ENCODE data around the gene GRK1.

DNA sequence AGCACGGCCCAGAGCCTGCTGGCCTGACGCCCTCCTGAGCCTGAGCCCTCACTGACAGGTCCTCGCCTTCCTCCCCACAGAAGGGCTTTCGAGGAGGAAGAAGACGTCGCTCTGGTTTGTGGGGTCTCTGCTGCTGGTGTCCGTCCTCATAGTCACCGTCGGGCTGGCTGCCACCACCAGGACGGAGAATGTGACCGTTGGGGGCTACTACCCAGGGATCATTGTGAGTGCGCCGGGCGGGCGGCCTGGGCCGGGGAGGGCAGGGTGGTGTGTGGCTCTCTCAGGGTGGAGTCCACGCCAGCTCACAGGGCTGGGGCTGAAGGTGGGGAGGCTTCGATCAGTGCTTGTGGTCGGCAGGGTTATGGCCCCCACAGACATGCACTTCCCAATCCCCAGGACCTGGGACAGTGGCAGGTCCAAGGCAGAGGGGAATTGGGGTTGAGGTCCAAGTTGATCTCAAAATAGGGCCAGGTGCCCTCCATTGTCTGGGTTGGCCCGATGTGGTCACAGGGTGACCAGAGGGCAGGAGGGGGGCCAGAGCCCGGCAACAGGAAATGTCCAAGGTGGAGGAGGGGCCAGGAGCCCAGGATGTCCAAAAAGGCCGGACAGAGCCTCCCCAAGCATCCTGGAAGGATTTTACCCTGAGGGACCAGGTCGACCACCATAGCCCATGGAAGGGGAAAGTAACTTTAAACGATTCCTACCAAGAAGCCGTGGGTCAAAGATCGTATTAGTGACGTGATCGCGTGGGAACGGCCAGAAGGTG lies 99.2 kb downstream of the GRK1 start:
- TF ChIP-seq, protein P1, sequence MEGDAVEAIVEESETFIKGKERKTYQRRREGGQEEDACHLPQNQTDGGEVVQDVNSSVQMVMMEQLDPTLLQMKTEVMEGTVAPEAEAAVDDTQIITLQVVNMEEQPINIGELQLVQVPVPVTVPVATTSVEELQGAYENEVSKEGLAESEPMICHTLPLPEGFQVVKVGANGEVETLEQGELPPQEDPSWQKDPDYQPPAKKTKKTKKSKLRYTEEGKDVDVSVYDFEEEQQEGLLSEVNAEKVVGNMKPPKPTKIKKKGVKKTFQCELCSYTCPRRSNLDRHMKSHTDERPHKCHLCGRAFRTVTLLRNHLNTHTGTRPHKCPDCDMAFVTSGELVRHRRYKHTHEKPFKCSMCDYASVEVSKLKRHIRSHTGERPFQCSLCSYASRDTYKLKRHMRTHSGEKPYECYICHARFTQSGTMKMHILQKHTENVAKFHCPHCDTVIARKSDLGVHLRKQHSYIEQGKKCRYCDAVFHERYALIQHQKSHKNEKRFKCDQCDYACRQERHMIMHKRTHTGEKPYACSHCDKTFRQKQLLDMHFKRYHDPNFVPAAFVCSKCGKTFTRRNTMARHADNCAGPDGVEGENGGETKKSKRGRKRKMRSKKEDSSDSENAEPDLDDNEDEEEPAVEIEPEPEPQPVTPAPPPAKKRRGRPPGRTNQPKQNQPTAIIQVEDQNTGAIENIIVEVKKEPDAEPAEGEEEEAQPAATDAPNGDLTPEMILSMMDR (conservative IDR thresholded peaks at IDR 0.05; ENCODE audit: low read depth in 2 of 2) = no peak
- TF ChIP-seq ZNF331 (CRISPR knock-in tag; IDR thresholded peaks at IDR 0.05; ENCODE audit: low read depth) (no peak), JUNB (IDR thresholded peaks at IDR 0.05; ENCODE audit: unreplicated experiment) (no peak), POLR2AphosphoS5 (IDR thresholded peaks at IDR 0.05; ENCODE audit: low read depth) (no peak), EZH2phosphoT487 (IDR thresholded peaks at IDR 0.05; ENCODE audit: unreplicated experiment) (no peak), EZH2 (IDR thresholded peaks at IDR 0.05; ENCODE audit: low read depth, unreplicated experiment) (no peak), CREB1 (CRISPR knock-in tag; IDR thresholded peaks at IDR 0.05; ENCODE audit: low read depth) (no peak), STAT1 (IDR thresholded peaks at IDR 0.05; ENCODE audit: unreplicated experiment) (no peak)
- TF ChIP-seq, protein P2, sequence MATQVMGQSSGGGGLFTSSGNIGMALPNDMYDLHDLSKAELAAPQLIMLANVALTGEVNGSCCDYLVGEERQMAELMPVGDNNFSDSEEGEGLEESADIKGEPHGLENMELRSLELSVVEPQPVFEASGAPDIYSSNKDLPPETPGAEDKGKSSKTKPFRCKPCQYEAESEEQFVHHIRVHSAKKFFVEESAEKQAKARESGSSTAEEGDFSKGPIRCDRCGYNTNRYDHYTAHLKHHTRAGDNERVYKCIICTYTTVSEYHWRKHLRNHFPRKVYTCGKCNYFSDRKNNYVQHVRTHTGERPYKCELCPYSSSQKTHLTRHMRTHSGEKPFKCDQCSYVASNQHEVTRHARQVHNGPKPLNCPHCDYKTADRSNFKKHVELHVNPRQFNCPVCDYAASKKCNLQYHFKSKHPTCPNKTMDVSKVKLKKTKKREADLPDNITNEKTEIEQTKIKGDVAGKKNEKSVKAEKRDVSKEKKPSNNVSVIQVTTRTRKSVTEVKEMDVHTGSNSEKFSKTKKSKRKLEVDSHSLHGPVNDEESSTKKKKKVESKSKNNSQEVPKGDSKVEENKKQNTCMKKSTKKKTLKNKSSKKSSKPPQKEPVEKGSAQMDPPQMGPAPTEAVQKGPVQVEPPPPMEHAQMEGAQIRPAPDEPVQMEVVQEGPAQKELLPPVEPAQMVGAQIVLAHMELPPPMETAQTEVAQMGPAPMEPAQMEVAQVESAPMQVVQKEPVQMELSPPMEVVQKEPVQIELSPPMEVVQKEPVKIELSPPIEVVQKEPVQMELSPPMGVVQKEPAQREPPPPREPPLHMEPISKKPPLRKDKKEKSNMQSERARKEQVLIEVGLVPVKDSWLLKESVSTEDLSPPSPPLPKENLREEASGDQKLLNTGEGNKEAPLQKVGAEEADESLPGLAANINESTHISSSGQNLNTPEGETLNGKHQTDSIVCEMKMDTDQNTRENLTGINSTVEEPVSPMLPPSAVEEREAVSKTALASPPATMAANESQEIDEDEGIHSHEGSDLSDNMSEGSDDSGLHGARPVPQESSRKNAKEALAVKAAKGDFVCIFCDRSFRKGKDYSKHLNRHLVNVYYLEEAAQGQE (IDR thresholded peaks at IDR 0.05; ENCODE audit: unreplicated experiment) = no peak
- TF ChIP-seq, protein P3, sequence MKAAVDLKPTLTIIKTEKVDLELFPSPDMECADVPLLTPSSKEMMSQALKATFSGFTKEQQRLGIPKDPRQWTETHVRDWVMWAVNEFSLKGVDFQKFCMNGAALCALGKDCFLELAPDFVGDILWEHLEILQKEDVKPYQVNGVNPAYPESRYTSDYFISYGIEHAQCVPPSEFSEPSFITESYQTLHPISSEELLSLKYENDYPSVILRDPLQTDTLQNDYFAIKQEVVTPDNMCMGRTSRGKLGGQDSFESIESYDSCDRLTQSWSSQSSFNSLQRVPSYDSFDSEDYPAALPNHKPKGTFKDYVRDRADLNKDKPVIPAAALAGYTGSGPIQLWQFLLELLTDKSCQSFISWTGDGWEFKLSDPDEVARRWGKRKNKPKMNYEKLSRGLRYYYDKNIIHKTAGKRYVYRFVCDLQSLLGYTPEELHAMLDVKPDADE (IDR thresholded peaks at IDR 0.05) = no peak

All from GM23338 (cell line).